ENCODE data around the gene AATK. TPM values are rescaled to one million over a fixed set of nuclear protein-coding genes. Genes with fewer than 3 reads are reported as not detected.
A peak's percentile ranks its signal among the peaks of the same experiment; 100 is the strongest.

The AATK gene
- total RNA-seq, 2 donors from 2014 or later, result 1.2 to 2.4 TPM

GRCh38 chr17:81120695-81121621, 45.1 kb downstream of the AATK start:
- no peaks in the 10 kb centered on the region for H3K36me3 Mint-ChIP-seq (ENCODE audit: low read depth)
- no peak for ATAC-seq (replicated peaks)
- no peaks in the 10 kb centered on the region for H3K27me3 Mint-ChIP-seq
- no peaks in the 10 kb centered on the region for H3K9me3 Mint-ChIP-seq
- H3K27ac Mint-ChIP-seq, result no peak overlapping the region
- no peak overlapping the region for H3K4me3 Mint-ChIP-seq
- H3K4me1 Mint-ChIP-seq, result no peaks in the 10 kb centered on the region

DNA sequence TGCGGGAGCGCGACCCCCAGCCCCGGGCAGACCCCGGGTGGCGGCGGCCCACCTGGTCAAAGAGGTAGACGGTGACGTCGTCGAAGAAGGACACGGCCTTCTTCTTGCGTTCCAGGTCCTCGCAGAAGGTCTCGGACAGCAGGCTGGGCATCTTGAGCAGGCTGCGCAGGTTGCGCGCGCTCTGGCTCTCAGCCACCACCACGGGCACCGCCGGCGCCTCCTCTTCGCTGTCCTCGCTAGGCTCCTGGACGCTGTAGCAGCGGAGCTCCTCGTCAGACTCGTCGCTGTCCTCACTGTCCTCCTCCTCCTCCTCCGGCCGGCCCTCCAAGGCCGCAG, 45.9 kb downstream of the AATK start:
- Mint-ChIP-seq H3K4me1 (no peaks in the 10 kb centered on the region), H3K27ac (no peak overlapping the region), H3K36me3 (ENCODE audit: low read depth) (no peaks in the 10 kb centered on the region), H3K27me3 (no peaks in the 10 kb centered on the region), H3K9me3 (no peaks in the 10 kb centered on the region), H3K4me3 (no peak overlapping the region)
- no peak for ATAC-seq (replicated peaks)

- H3K27ac Mint-ChIP-seq, result no peak overlapping the region
- no peaks in the 10 kb centered on the region for H3K4me1 Mint-ChIP-seq
- peak overlapping the region; percentile 54 for H3K4me3 Mint-ChIP-seq
- H3K9me3 Mint-ChIP-seq, result no peaks in the 10 kb centered on the region
- no peaks in the 10 kb centered on the region for H3K27me3 Mint-ChIP-seq
- ATAC-seq (replicated peaks), result peak; percentile 77
- H3K36me3 Mint-ChIP-seq (ENCODE audit: low read depth), result no peaks in the 10 kb centered on the region
These were observed 46.5 kb downstream of the AATK start for GRCh38 chr17:81119223-81120148.

GRCh38 chr17:81118308-81119221, 47.5 kb downstream of the AATK start:
- Mint-ChIP-seq H3K4me3 (peak overlapping the region; percentile 54), H3K9me3 (no peaks in the 10 kb centered on the region), H3K4me1 (no peaks in the 10 kb centered on the region), H3K36me3 (ENCODE audit: low read depth) (no peaks in the 10 kb centered on the region), H3K27ac (no peak overlapping the region), H3K27me3 (no peaks in the 10 kb centered on the region)
- ATAC-seq (replicated peaks), result no peak

GRCh38 chr17:81117672-81118198, 48.3 kb downstream of the AATK start:
- H3K4me1 Mint-ChIP-seq, result no peaks in the 10 kb centered on the region
- H3K4me3 Mint-ChIP-seq, result no peak overlapping the region
- H3K27me3 Mint-ChIP-seq, result no peaks in the 10 kb centered on the region
- H3K36me3 Mint-ChIP-seq (ENCODE audit: low read depth), result no peaks in the 10 kb centered on the region
- ATAC-seq (replicated peaks), result no peak
- no peaks in the 10 kb centered on the region for H3K9me3 Mint-ChIP-seq
- H3K27ac Mint-ChIP-seq, result no peak overlapping the region

- Mint-ChIP-seq H3K4me1 (no peaks in the 10 kb centered on the region), H3K27me3 (no peaks in the 10 kb centered on the region), H3K27ac (no peak overlapping the region), H3K9me3 (no peaks in the 10 kb centered on the region), H3K36me3 (ENCODE audit: low read depth) (no peaks in the 10 kb centered on the region), H3K4me3 (no peak overlapping the region)
- no peak for ATAC-seq (replicated peaks)
These were observed 49.3 kb downstream of the AATK start for GRCh38 chr17:81116704-81117103.

DNA sequence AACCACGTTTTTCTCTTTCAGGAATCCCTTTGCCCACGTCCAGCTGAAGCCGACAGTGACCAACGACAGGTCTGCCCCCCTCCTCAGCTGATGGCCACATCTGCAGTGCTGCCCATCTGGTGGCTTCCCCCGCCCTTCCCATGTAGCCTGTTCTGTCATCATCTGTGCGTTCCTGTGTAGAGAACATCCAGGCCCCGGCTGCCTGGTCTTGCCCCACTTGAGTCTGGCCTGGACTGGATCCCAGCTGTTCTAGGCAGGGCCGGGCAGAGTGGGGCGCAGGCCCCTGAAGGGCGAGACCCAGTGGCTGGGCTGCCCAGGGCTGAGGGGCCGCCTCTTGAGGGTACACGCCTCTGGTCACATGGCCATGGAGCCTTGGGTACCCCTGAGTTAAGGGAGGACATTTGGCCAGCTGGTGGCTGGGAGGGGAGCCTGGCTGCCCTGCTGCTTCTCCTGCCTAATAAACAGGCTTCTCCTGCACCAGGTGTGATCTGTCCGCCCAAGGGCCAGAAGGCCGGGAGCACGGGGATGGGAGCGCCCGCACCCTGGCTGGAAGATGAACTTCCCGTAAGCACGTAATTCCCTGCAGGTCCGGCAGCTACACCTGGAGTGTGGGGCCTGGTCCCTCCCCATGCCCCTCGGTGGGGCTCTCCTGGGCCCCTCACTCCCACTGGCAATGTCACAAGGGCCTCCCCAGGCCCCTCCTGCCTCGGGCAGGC, 50.1 kb downstream of the AATK start:
- H3K9me3 Mint-ChIP-seq, result no peaks in the 10 kb centered on the region
- H3K36me3 Mint-ChIP-seq (ENCODE audit: low read depth), result no peaks in the 10 kb centered on the region
- no peaks in the 10 kb centered on the region for H3K4me1 Mint-ChIP-seq
- no peak for ATAC-seq (replicated peaks)
- no peak overlapping the region for H3K4me3 Mint-ChIP-seq
- H3K27ac Mint-ChIP-seq, result no peak overlapping the region
- H3K27me3 Mint-ChIP-seq, result no peaks in the 10 kb centered on the region

DNA sequence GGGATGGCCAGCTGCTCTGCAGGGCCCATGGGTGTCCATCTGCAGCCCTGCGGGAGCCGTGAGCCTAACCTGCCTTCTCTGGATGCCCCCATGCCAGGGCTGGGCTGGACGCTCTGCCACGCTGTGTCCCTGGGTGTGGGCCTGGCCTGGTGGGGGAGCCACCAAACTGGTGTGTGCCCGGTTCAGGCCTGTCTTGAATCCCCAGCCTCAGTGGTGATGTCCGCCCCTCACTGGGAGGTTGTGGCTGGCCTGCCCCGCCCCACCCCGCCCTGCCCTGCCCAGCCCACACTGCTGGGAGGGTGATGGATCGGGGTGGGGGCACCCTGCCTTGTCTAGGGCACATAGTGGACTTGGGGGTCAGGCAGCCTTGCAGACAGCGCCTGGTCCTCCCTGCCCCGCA, 50.8 kb downstream of the AATK start:
- H3K4me1 Mint-ChIP-seq, result no peaks in the 10 kb centered on the region
- no peaks in the 10 kb centered on the region for H3K36me3 Mint-ChIP-seq (ENCODE audit: low read depth)
- no peaks in the 10 kb centered on the region for H3K9me3 Mint-ChIP-seq
- ATAC-seq (replicated peaks), result no peak
- H3K27me3 Mint-ChIP-seq, result no peaks in the 10 kb centered on the region
- no peak overlapping the region for H3K27ac Mint-ChIP-seq
- no peak overlapping the region for H3K4me3 Mint-ChIP-seq

DNA sequence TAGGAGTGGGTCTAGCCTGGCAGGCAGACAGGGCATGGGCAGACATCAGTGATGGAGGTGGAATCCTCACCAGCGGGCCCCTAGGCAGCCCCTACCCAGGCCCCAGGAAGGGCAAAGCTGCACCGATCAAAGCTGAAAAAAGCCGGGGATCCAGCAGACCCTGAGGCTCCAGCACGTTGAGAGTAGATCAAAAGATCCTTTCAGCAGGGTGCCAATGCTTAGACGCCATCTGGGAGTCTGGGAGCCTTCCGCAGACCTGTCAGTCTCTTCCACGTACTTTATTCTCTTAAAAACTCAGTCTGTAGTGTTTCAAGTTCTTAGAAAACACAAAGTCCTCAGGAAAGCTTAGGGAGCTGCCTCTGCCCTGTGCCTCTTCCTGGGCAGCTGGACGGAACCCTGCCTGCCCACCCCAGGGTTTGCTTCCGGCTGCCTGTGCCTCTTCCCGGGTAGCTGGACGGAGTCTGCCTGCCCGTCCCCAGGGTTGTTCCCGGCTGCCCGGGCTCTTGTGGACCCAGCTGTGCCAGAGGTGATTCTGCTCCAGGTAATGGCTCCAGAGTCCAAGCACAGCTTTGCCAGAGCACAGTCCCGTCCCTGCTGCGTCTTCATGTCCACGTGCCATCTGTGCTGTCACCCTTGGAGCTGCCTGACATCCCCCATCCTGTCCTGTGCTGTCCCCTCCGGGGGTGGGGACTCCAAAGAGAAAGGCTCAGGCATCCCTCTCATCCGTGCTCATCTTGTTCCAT, 51.5 kb downstream of the AATK start:
- Mint-ChIP-seq H3K4me3 (no peak overlapping the region), H3K27me3 (no peaks in the 10 kb centered on the region), H3K4me1 (no peaks in the 10 kb centered on the region), H3K36me3 (ENCODE audit: low read depth) (no peaks in the 10 kb centered on the region), H3K9me3 (no peaks in the 10 kb centered on the region), H3K27ac (no peak overlapping the region)
- no peak for ATAC-seq (replicated peaks)

- Mint-ChIP-seq H3K27me3 (no peaks in the 10 kb centered on the region), H3K9me3 (no peaks in the 10 kb centered on the region), H3K4me1 (no peaks in the 10 kb centered on the region), H3K27ac (no peak overlapping the region), H3K36me3 (ENCODE audit: low read depth) (no peaks in the 10 kb centered on the region), H3K4me3 (no peak overlapping the region)
- ATAC-seq (replicated peaks), result no peak
These were observed 52.8 kb downstream of the AATK start for GRCh38 chr17:81113158-81113724.

- Mint-ChIP-seq H3K4me1 (no peaks in the 10 kb centered on the region), H3K9me3 (no peaks in the 10 kb centered on the region), H3K4me3 (no peak overlapping the region), H3K36me3 (ENCODE audit: low read depth) (no peaks in the 10 kb centered on the region), H3K27me3 (no peaks in the 10 kb centered on the region), H3K27ac (no peak overlapping the region)
- no peak for ATAC-seq (replicated peaks)
These were observed 53.6 kb downstream of the AATK start for GRCh38 chr17:81112450-81112849.

DNA sequence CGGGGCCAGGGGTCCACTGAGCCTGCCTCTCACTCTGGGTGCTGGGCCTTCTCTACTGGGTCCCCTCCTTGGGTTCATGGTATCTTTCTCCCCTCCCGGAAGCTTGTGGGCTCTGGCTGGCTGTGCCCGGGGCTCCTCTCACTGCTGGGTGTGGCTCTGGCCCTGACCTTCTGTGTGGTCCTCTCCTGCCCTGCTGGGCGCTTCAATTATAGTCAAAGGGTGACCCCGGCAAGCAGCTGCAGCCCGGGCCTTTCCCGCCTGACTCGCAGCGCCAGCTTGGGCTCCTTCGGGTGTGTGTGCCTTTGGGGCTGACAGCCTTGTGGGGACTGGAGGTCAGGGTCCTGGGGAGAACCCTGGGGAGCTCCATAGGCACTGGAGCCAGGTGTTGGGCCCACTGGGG, 55.0 kb downstream of the AATK start:
- Mint-ChIP-seq H3K36me3 (ENCODE audit: low read depth) (no peaks in the 10 kb centered on the region), H3K27ac (no peak overlapping the region), H3K27me3 (no peaks in the 10 kb centered on the region), H3K4me1 (no peaks in the 10 kb centered on the region), H3K9me3 (no peaks in the 10 kb centered on the region), H3K4me3 (no peak overlapping the region)
- no peak for ATAC-seq (replicated peaks)

All from activated T-helper 17 cell treated with anti-CD3 and anti-CD28 coated beads, Interleukin-2, amount 50 U/mL, for 72 hours (primary cell).